ENCODE results near the gene RRP1B.

- TF ChIP-seq GATAD2A (IDR thresholded peaks at IDR 0.05) = no peak
- no peak for TF ChIP-seq KAT2B (IDR thresholded peaks at IDR 0.05; ENCODE audit: low read depth, low read length)
These were observed 35.0 kb upstream of the RRP1B start for GRCh38 chr21:43624339-43624738.

All from K562 (cell line).